Measurements from ENCODE around the gene FAM149B1. TPM values are rescaled to one million over a fixed set of nuclear protein-coding genes. Genes with fewer than 3 reads are reported as not detected.

FAM149B1 gene
- polyA plus RNA-seq, 1 donor (not counting 4 experiments of a cell fraction or from before 2014, with no cell fraction given), result 22.2 TPM

- Histone ChIP-seq H3K9me3 (ENCODE audit: control insufficient read depth, low read depth, low read length) (no peaks in the 10 kb centered on the region), H2AFZ (ENCODE audit: control insufficient read depth, low read length) (no peak overlapping the region), H3K27ac (ENCODE audit: control insufficient read depth, insufficient read depth, low read length) (no peak overlapping the region), H3K36me3 (ENCODE audit: control insufficient read depth in 2 of 2, extremely low read depth in 1 of 2, insufficient read depth in 2 of 2, low read length in 2 of 2) (peaks cover 4 to 8% of the 10 kb centered on the region in 2 experiments), H3K9ac (ENCODE audit: control insufficient read depth, extremely low read depth, insufficient read depth, low read length) (no peak overlapping the region), H3K27me3 (ENCODE audit: control insufficient read depth, extremely low read depth, insufficient read depth, low read length) (no peaks in the 10 kb centered on the region), H4K20me1 (ENCODE audit: control insufficient read depth, extremely low read depth, insufficient read depth, low read length) (no peaks in the 10 kb centered on the region), H3K4me2 (ENCODE audit: control insufficient read depth, extremely low read depth, insufficient read depth, low read depth, low read length) (no peak overlapping the region), H3K9me1 (ENCODE audit: control insufficient read depth, extremely low read depth, insufficient read depth, low read length) (no peaks in the 10 kb centered on the region), H3K79me2 (ENCODE audit: control insufficient read depth, insufficient read depth, low read length) (no peaks in the 10 kb centered on the region), H3K4me1 (ENCODE audit: control insufficient read depth, extremely low read depth, insufficient read depth, low read length) (no peaks in the 10 kb centered on the region), H3K4me3 (ENCODE audit: control insufficient read depth in 2 of 3, extremely low read depth in 1 of 3, insufficient read depth in 2 of 3, low read depth in 1 of 3, low read length in 3 of 3) (no peak overlapping the region)
- DNase-seq (ENCODE audit: low read depth, low spot score) (no peak), FAIRE-seq (no peak)
- TF ChIP-seq CTCF (optimal IDR thresholded peaks at IDR 0.05 in 1 of 3, IDR thresholded peaks at IDR 0.05 in 1 of 3, conservative IDR thresholded peaks at IDR 0.05 in 1 of 3; ENCODE audit: extremely low read depth in 1 of 3, insufficient read depth in 2 of 3, low read length in 3 of 3), result no peak
- no peak for TF ChIP-seq EZH2 (IDR thresholded peaks at IDR 0.05; ENCODE audit: low read length)
- dilution Hi-C loops (cut with MboI; ENCODE audit: extremely low pct_ligation_motif_present, low sequenced_read_pairs), result no loop called here
These were observed 15.9 kb upstream of the FAM149B1 start for GRCh38 chr10:73152009-73152408.

GRCh38 chr10:73156054-73156453 lies 11.9 kb upstream of the FAM149B1 start:
- Histone ChIP-seq H3K79me2 (ENCODE audit: control insufficient read depth, insufficient read depth, low read length) (peaks cover 8% of the 10 kb centered on the region), H3K4me1 (ENCODE audit: control insufficient read depth, extremely low read depth, insufficient read depth, low read length) (no peaks in the 10 kb centered on the region), H3K27ac (ENCODE audit: control insufficient read depth, insufficient read depth, low read length) (no peak overlapping the region), H3K9me1 (ENCODE audit: control insufficient read depth, extremely low read depth, insufficient read depth, low read length) (no peaks in the 10 kb centered on the region), H3K9me3 (ENCODE audit: control insufficient read depth, low read depth, low read length) (no peaks in the 10 kb centered on the region), H3K4me3 (ENCODE audit: control insufficient read depth in 2 of 3, extremely low read depth in 1 of 3, insufficient read depth in 2 of 3, low read depth in 1 of 3, low read length in 3 of 3) (no peak overlapping the region), H3K4me2 (ENCODE audit: control insufficient read depth, extremely low read depth, insufficient read depth, low read depth, low read length) (no peak overlapping the region), H3K27me3 (ENCODE audit: control insufficient read depth, extremely low read depth, insufficient read depth, low read length) (no peaks in the 10 kb centered on the region), H3K9ac (ENCODE audit: control insufficient read depth, extremely low read depth, insufficient read depth, low read length) (no peak overlapping the region), H4K20me1 (ENCODE audit: control insufficient read depth, extremely low read depth, insufficient read depth, low read length) (no peaks in the 10 kb centered on the region), H3K36me3 (ENCODE audit: control insufficient read depth in 2 of 2, extremely low read depth in 1 of 2, insufficient read depth in 2 of 2, low read length in 2 of 2) (peaks cover 6 to 11% of the 10 kb centered on the region in 2 experiments), H2AFZ (ENCODE audit: control insufficient read depth, low read length) (no peak overlapping the region)
- TF ChIP-seq EZH2 (IDR thresholded peaks at IDR 0.05; ENCODE audit: low read length) (no peak), CTCF (optimal IDR thresholded peaks at IDR 0.05 in 1 of 3, IDR thresholded peaks at IDR 0.05 in 1 of 3, conservative IDR thresholded peaks at IDR 0.05 in 1 of 3; ENCODE audit: extremely low read depth in 1 of 3, insufficient read depth in 2 of 3, low read length in 3 of 3) (no peak)
- no peak for DNase-seq (ENCODE audit: low read depth, low spot score)
- no peak for FAIRE-seq
- dilution Hi-C loops (cut with MboI; ENCODE audit: extremely low pct_ligation_motif_present, low sequenced_read_pairs), result no loop called here

Data from keratinocyte (primary cell).